Activated naive CD4-positive, alpha-beta T cell treated with anti-CD3 and anti-CD28 coated beads for 36 hours (primary cell): ENCODE data around the gene RIPK4. TPM values are rescaled to one million over a fixed set of nuclear protein-coding genes. Genes with fewer than 3 reads are reported as not detected.
"Not testable (repeated sequence)": the region's sequence is repeated elsewhere in the genome, so short reads cannot be mapped to it uniquely, and the experiment has no call there.

Experiments
- CTCF ChIA-PET: fragments of 350-600 bp; sonication (Branson Sonifier 250); formaldehyde crosslinking; loops from one replicate; lab custom pipeline; 2021; ENCODE audit warnings: antibody characterized with exemption; lab: Charles Lee
- DNase-seq: peaks from one replicate; pipeline ENCODE4 v3.0.0-alpha.2; 2020
- H3K27ac Mint-ChIP-seq: one replicate; pipeline ENCODE4 v1.8.0; 2021; ENCODE audit warnings: mild to moderate bottlenecking, mixed read lengths
- H3K27me3 Mint-ChIP-seq: one replicate; pipeline ENCODE4 v1.8.0; 2021; ENCODE audit warnings: low read depth, mixed read lengths
- H3K36me3 Mint-ChIP-seq: one replicate; pipeline ENCODE4 v1.8.0; 2021; ENCODE audit warnings: low read depth, mixed read lengths
- H3K4me1 Mint-ChIP-seq: one replicate; pipeline ENCODE4 v1.8.0; 2021; ENCODE audit warnings: low read depth, mixed read lengths
- H3K4me3 Mint-ChIP-seq: one replicate; pipeline ENCODE4 v1.8.0; 2021; ENCODE audit warnings: mild to moderate bottlenecking, moderate library complexity, mixed read lengths
- H3K9me3 Mint-ChIP-seq: one replicate; pipeline ENCODE4 v1.8.0; 2021; ENCODE audit warnings: mixed read lengths
- intact Hi-C: fragments of 100-400 bp; cut with micrococcal nuclease; formaldehyde crosslinking; loops from one replicate; pipeline ENCODE4 v1.15.1; 2023
- total RNA-seq, 2 experiments: library from RNA; stranded (reverse); gene quantifications; one replicate each; pipeline ENCODE4 v1.2.3, GENCODE V29; 2021

RIPK4 gene
- total RNA-seq, 2 experiments from 2014 or later: 0.33 to 0.49 TPM

- DNase-seq, H3K9me3 Mint-ChIP-seq, H3K4me3 Mint-ChIP-seq, intact Hi-C loops, H3K36me3 Mint-ChIP-seq, H3K4me1 Mint-ChIP-seq, H3K27ac Mint-ChIP-seq: not testable (repeated sequence)
- peaks cover 41% of the 10 kb centered on the region for H3K27me3 Mint-ChIP-seq
- CTCF ChIA-PET: interaction anchor here (1.0 kb wide), 1 partner anchor 28 kb away, joined by 3 read pairs; no protein-coding TSS in a partner anchor
Measured at GRCh38 chr21:41723835-41724234, 43.0 kb downstream of the RIPK4 start.

DNA sequence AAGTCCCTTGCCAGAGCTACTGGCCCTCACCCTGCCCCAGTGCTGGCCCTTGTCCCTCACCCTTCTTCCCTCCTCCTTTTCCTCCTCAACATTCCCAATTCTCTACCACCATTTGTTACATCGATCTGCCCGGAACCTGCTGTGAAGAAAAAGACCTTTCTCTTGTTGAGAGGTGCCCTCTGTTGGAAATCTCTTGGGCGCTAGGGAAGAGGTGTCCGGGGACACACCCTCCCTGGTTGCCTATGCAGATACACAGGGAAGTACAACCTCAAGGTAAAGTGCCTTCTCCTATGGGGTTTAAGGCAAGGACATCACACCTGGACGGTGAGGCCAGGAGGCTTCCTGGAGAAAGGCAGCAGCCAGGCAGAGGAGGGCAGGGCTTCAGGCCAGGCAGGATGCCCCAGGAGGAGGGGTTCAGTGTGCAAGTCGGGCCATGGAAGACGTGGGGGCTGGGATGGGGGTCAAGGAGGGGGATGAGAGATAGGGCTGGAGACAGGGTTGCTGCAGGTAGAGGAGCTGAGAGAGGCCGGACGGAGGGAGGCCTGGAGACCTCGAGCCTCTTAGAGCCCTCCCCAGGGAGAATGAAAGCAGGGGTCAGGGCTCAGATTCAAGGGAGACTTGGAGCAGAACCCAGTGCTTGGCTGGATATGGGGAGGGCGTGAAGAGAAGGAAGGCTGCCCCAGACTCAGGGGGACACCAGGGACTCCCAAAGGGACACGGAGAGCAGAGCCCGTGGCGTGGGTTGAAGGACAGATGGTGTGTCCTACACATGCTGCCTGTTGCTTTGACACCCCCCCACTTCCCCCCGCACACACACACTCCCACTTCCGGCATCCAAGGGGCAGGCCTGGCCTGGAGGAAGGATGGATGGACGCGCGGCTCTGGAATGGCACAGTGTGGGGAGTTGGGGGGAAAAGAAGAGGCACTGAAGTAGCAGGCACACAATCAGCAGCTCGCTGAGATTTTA is 44.5 kb downstream of the RIPK4 start:
- no peak overlapping the region for H3K4me3 Mint-ChIP-seq
- intact Hi-C loops: no loop called here
- H3K27me3 Mint-ChIP-seq: peaks cover 34% of the 10 kb centered on the region
- H3K9me3 Mint-ChIP-seq: no peaks in the 10 kb centered on the region
- no peak for DNase-seq
- H3K36me3 Mint-ChIP-seq: no peaks in the 10 kb centered on the region
- H3K4me1 Mint-ChIP-seq: peaks cover 3% of the 10 kb centered on the region
- CTCF ChIA-PET: no interaction called here
- H3K27ac Mint-ChIP-seq: no peak overlapping the region

DNA sequence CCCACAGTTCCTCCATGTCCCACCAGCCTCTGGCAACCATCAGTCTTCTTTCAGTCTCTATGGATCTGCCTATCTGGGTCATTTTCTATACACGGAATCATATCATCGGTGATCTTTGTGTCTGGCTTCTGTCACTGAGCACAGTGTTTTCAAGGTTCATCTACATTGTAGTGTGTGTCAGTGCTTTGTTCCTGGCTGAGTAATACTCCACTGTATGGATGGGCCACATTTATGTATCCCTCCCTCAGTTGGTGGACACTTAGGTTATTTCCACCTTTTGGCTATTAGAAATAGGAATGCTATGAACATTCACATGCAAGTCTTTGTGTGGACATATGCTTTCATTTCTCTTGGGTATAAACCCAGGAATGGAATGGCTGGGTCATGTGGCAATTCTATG is 46.6 kb downstream of the RIPK4 start:
- CTCF ChIA-PET: no interaction called here
- no peaks in the 10 kb centered on the region for H3K36me3 Mint-ChIP-seq

GRCh38 chr21:41719691-41720090 is 47.2 kb downstream of the RIPK4 start:
- Mint-ChIP-seq H3K4me1 (no peaks in the 10 kb centered on the region), H3K4me3 (no peak overlapping the region), H3K36me3 (no peaks in the 10 kb centered on the region), H3K27me3 (peaks cover 24% of the 10 kb centered on the region), H3K9me3 (no peaks in the 10 kb centered on the region), H3K27ac (no peak overlapping the region)
- CTCF ChIA-PET: interaction anchor here (1.0 kb wide), 1 partner anchor 108 kb away, joined by 3 read pairs; no protein-coding TSS in a partner anchor
- no peak for DNase-seq
- intact Hi-C loops: no loop called here

More for the DNA sequence above, 46.6 kb downstream of the RIPK4 start:
- Mint-ChIP-seq H3K4me3 (no peak overlapping the region), H3K27ac (no peak overlapping the region), H3K27me3 (peaks cover 21% of the 10 kb centered on the region), H3K4me1 (peaks cover under 1% of the 10 kb centered on the region), H3K9me3 (no peaks in the 10 kb centered on the region)
- no peak for DNase-seq
- intact Hi-C loops: no loop called here

- Mint-ChIP-seq H3K27ac (no peak overlapping the region), H3K9me3 (no peaks in the 10 kb centered on the region), H3K4me1 (no peaks in the 10 kb centered on the region), H3K4me3 (no peak overlapping the region), H3K27me3 (peaks cover 24% of the 10 kb centered on the region), H3K36me3 (no peaks in the 10 kb centered on the region)
- CTCF ChIA-PET: no interaction called here
- intact Hi-C loops: no loop called here
- DNase-seq: no peak
Measured at GRCh38 chr21:41717573-41718330, 49.1 kb downstream of the RIPK4 start.

- peaks cover 21% of the 10 kb centered on the region for H3K27me3 Mint-ChIP-seq
- intact Hi-C loops: no loop called here
- H3K36me3 Mint-ChIP-seq: no peaks in the 10 kb centered on the region
- H3K4me3 Mint-ChIP-seq: no peak overlapping the region
- no peaks in the 10 kb centered on the region for H3K9me3 Mint-ChIP-seq
- no peak for DNase-seq
- H3K4me1 Mint-ChIP-seq: no peaks in the 10 kb centered on the region
- CTCF ChIA-PET: no interaction called here
- no peak overlapping the region for H3K27ac Mint-ChIP-seq
Measured at GRCh38 chr21:41716751-41717150, 50.1 kb downstream of the RIPK4 start.

DNA sequence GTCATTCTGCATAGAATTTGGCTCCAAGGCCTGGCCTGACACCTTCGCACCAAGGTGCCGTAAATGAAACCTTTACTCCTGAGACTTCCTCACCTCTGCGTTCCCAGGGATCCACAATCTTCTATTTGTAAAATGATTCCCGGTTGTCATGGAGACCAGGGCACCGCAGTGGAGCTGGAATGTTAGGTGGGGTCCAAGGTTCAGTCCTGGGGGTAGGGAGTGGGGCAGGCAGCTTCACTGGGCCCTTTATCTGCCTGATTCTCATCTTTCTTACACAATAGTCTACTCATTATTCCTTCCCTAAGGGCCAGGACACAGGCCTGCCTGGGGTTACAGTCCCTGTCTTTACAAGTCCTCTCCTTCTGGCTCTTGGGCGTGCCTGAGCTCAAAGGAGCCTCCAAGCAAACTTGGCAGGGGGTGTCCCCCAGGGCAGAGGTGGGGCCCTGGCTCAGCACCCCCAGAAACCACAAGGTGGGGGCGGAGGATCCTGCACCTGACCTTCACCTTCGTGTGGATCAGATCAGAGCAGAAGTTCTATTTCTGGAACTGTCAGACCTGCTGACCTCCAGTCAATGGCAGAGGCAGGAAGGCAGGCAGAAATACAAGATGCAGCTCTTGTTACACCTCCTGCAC is 51.1 kb downstream of the RIPK4 start:
- Mint-ChIP-seq H3K4me1 (no peaks in the 10 kb centered on the region), H3K27me3 (peaks cover 30% of the 10 kb centered on the region), H3K36me3 (no peaks in the 10 kb centered on the region), H3K9me3 (no peaks in the 10 kb centered on the region), H3K4me3 (no peak overlapping the region), H3K27ac (no peak overlapping the region)
- DNase-seq: no peak
- CTCF ChIA-PET: no interaction called here
- intact Hi-C loops: no loop called here

DNA sequence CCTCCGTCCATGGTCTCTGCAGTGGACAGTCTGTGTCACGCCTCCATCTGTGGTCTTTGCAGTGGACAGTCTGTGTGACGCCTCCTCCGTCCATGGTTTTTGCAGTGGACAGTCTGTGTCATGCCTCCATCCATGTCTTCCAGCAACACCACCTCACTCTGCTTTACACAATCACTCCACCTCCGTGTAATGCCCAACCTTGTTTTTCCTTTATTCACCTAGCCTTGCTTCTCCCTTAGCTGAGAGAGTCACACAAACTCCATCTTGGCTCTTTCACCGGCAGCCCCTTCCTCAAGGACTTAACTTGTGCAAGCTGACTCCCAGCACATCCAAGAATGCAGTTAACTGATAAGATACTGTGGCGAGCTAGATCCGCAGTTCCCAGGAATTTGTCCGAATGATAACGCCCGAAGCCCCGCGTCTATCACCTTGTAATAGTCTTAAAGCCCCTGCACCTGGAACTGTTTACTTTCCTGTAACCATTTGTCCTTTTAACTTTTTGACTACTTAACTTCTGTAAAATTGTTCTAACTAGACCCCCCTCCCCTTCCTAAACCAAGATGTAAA is 52.5 kb downstream of the RIPK4 start:
- intact Hi-C loops, DNase-seq, H3K36me3 Mint-ChIP-seq, H3K27ac Mint-ChIP-seq, H3K9me3 Mint-ChIP-seq, H3K4me1 Mint-ChIP-seq, H3K4me3 Mint-ChIP-seq, CTCF ChIA-PET: not testable (repeated sequence)
- peaks cover 32% of the 10 kb centered on the region for H3K27me3 Mint-ChIP-seq

GRCh38 chr21:41713495-41714281 is 53.2 kb downstream of the RIPK4 start:
- Mint-ChIP-seq H3K27ac (no peak overlapping the region), H3K9me3 (no peaks in the 10 kb centered on the region), H3K4me3 (no peak overlapping the region), H3K27me3 (peaks cover 38% of the 10 kb centered on the region), H3K4me1 (no peaks in the 10 kb centered on the region), H3K36me3 (no peaks in the 10 kb centered on the region)
- intact Hi-C loops: no loop called here
- CTCF ChIA-PET: no interaction called here
- DNase-seq: no peak

DNA sequence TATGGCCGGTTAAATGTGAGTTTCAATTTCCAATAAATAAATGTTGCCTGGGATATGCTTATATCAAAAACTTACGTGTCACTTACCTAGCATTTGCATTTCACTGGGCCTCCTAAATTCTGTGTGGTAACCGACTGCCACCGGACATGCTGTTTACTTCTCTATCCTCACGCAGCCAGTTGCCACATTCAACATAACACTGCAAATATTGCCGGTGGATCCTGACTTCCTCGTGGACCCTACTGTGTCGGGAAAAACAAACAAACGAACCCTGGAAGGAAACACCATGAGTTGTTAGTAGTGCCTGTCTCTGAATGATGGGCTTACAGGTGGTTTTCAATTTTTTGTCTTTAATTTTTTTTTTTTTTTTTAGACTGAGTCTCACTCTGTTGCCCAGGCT is 54.1 kb downstream of the RIPK4 start:
- DNase-seq: no peak
- Mint-ChIP-seq H3K9me3 (no peaks in the 10 kb centered on the region), H3K36me3 (no peaks in the 10 kb centered on the region), H3K4me3 (no peak overlapping the region), H3K27me3 (peaks cover 38% of the 10 kb centered on the region), H3K27ac (no peak overlapping the region), H3K4me1 (no peaks in the 10 kb centered on the region)
- CTCF ChIA-PET: no interaction called here
- intact Hi-C loops: no loop called here

GRCh38 chr21:41712201-41712600 is 54.7 kb downstream of the RIPK4 start:
- Mint-ChIP-seq H3K27me3 (peaks cover 38% of the 10 kb centered on the region), H3K27ac (no peak overlapping the region), H3K4me1 (no peaks in the 10 kb centered on the region), H3K9me3 (no peaks in the 10 kb centered on the region), H3K4me3 (no peak overlapping the region), H3K36me3 (no peaks in the 10 kb centered on the region)
- intact Hi-C loops: no loop called here
- no peak for DNase-seq
- CTCF ChIA-PET: no interaction called here
